ENCODE measurements around the gene PLEKHG4B.
"Not testable (repeated sequence)": the region's sequence is repeated elsewhere in the genome, so short reads cannot be mapped to it uniquely, and the experiment has no call there.

The PLEKHG4B gene

GRCh38 chr5:164244-164643, 72.3 kb downstream of the PLEKHG4B start:
- DNase-seq (ENCODE audit: insufficient read length, low spot score) (no peak), FAIRE-seq (no peak)
- no peak for TF ChIP-seq CTCF (IDR thresholded peaks at IDR 0.05; ENCODE audit: insufficient read depth, missing control alignments)

GRCh38 chr5:164783-165182, 72.8 kb downstream of the PLEKHG4B start:
- not testable (repeated sequence) for FAIRE-seq; DNase-seq (ENCODE audit: insufficient read length, low spot score)

- no peak for TF ChIP-seq CTCF (IDR thresholded peaks at IDR 0.05; ENCODE audit: insufficient read depth, missing control alignments)
- DNase-seq (ENCODE audit: insufficient read length, low spot score) (no peak), FAIRE-seq (no peak)
Measured at GRCh38 chr5:166441-167372, 74.7 kb downstream of the PLEKHG4B start.

GRCh38 chr5:167511-167910, 75.5 kb downstream of the PLEKHG4B start:
- DNase-seq (ENCODE audit: insufficient read length, low spot score): no peak
- FAIRE-seq: no peak
- TF ChIP-seq CTCF (IDR thresholded peaks at IDR 0.05; ENCODE audit: insufficient read depth, missing control alignments): no peak

- FAIRE-seq: no peak
- DNase-seq (ENCODE audit: insufficient read length, low spot score): no peak
Measured at GRCh38 chr5:167982-168660, 76.2 kb downstream of the PLEKHG4B start.

GRCh38 chr5:169071-169727, 77.2 kb downstream of the PLEKHG4B start:
- FAIRE-seq (no peak), DNase-seq (ENCODE audit: insufficient read length, low spot score) (no peak)
- TF ChIP-seq CTCF (IDR thresholded peaks at IDR 0.05; ENCODE audit: insufficient read depth, missing control alignments): no peak

More at GRCh38 chr5:167982-168660, 76.2 kb downstream of the PLEKHG4B start:
- TF ChIP-seq CTCF (IDR thresholded peaks at IDR 0.05; ENCODE audit: insufficient read depth, missing control alignments): no peak

- FAIRE-seq (no peak), DNase-seq (ENCODE audit: insufficient read length, low spot score) (no peak)
- TF ChIP-seq CTCF (IDR thresholded peaks at IDR 0.05; ENCODE audit: insufficient read depth, missing control alignments): no peak
Measured at GRCh38 chr5:169728-170094, 77.7 kb downstream of the PLEKHG4B start.

All from D721Med (cell line).